Breast epithelium (tissue), 4 donors: ENCODE results near the gene SGTB. TPM values are rescaled to one million over a fixed set of nuclear protein-coding genes. Genes with fewer than 3 reads are reported as not detected.

Experiments used
- DNase-seq, 2 donors: peaks; one replicate each; pipeline ENCODE4 v3.0.0-alpha.2; 2019; ENCODE audit warnings: low spot score in 2 of 2
- H3K27ac ChIP-seq, 2 donors: fragments of 200-600 bp; sonication (generic) in 1 of 2; one replicate each; pipeline ENCODE4 v1.5.1; 2016 to 2019; ENCODE audit warnings: mild to moderate bottlenecking in 1 of 2
- H3K27me3 ChIP-seq, 2 donors: fragments of 200-600 bp; sonication (generic) in 1 of 2; one replicate each; pipeline versions ENCODE4 v1.5.1 to v1.6.0; 2017 to 2019; ENCODE audit warnings: control low read depth in 1 of 2, mild to moderate bottlenecking in 1 of 2
- H3K36me3 ChIP-seq: fragments of 200-600 bp; one replicate; pipeline ENCODE4 v1.5.1; 2019
- H3K4me1 ChIP-seq, 2 donors: fragments of 200-600 bp; sonication (generic); one replicate each; pipeline ENCODE4 v1.5.1; 2016 to 2019; ENCODE audit warnings: control low read depth in 1 of 2
- H3K4me3 ChIP-seq, 3 donors: fragments of 200-600 bp; sonication (generic); 1 replicate in 2 of 3; 2 replicates in 1 of 3; pipeline ENCODE4 v1.5.1; 2016 to 2019; ENCODE audit warnings: mild to moderate bottlenecking in 3 of 3, moderate library complexity in 2 of 3
- H3K9me3 ChIP-seq, 2 donors: fragments of 200-600 bp; sonication (generic) in 1 of 2; one replicate each; pipeline ENCODE4 v1.5.1; 2016 to 2019; ENCODE audit warnings: control low read depth in 1 of 2
- POLR2A ChIP-seq: fragments of 450-650 bp; IDR thresholded peaks from one replicate; pipeline ENCODE4 v1.6.1; 2016; ENCODE audit warnings: antibody characterized with exemption, mild to moderate bottlenecking, moderate library complexity
- POLR2AphosphoS5 ChIP-seq, 3 donors: sonication (generic); formaldehyde crosslinking; IDR thresholded peaks; one replicate each; pipeline ENCODE4 v1.6.1; 2017; ENCODE audit warnings: antibody characterized with exemption in 3 of 3
- intact Hi-C: fragments of 100-400 bp; cut with DNase I; formaldehyde crosslinking; loops from one replicate; pipeline ENCODE4 v1.15.1; 2023; ENCODE audit warnings: low total_unique reads
- total RNA-seq, 3 donors: library from RNA; depleted of rRNA; stranded (reverse); fragments of >200 nt; gene quantifications; one replicate each; pipeline ENCODE4 v1.1.0, GENCODE V29; 2016
- TF ChIP-seq, protein P1 (sequence below), 3 donors: fragments of 450-650 bp; IDR thresholded peaks; one replicate each; pipeline ENCODE4 v1.5.1; 2016 to 2017; ENCODE audit warnings: antibody characterized with exemption in 3 of 3, mild to moderate bottlenecking in 3 of 3, moderate library complexity in 3 of 3

Gene SGTB
- total RNA-seq, 3 donors from 2014 or later, result 7.9 to 10.5 (median 8.2) TPM

GRCh38 chr5:65749221-65749844 is 27.4 kb upstream of the SGTB start:
- Histone ChIP-seq H3K27me3 (no peaks in the 10 kb centered on the region), H3K36me3 (no peaks in the 10 kb centered on the region), H3K4me1 (no peaks in the 10 kb centered on the region), H3K9me3 (no peaks in the 10 kb centered on the region), H3K27ac (no peak overlapping the region), H3K4me3 (no peak overlapping the region)
- intact Hi-C loops, result no loop called here
- no peak for DNase-seq
- TF ChIP-seq POLR2A, result no peak
- TF ChIP-seq POLR2AphosphoS5 (IDR thresholded peaks at IDR 0.05), result no peak
- TF ChIP-seq, protein P1, sequence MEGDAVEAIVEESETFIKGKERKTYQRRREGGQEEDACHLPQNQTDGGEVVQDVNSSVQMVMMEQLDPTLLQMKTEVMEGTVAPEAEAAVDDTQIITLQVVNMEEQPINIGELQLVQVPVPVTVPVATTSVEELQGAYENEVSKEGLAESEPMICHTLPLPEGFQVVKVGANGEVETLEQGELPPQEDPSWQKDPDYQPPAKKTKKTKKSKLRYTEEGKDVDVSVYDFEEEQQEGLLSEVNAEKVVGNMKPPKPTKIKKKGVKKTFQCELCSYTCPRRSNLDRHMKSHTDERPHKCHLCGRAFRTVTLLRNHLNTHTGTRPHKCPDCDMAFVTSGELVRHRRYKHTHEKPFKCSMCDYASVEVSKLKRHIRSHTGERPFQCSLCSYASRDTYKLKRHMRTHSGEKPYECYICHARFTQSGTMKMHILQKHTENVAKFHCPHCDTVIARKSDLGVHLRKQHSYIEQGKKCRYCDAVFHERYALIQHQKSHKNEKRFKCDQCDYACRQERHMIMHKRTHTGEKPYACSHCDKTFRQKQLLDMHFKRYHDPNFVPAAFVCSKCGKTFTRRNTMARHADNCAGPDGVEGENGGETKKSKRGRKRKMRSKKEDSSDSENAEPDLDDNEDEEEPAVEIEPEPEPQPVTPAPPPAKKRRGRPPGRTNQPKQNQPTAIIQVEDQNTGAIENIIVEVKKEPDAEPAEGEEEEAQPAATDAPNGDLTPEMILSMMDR (IDR thresholded peaks at IDR 0.05), result no peak

- no peak overlapping the region for H3K27ac ChIP-seq
- H3K9me3 ChIP-seq, result no peaks in the 10 kb centered on the region
- no peaks in the 10 kb centered on the region for H3K36me3 ChIP-seq
- no peaks in the 10 kb centered on the region for H3K27me3 ChIP-seq
- H3K4me3 ChIP-seq, result no peak overlapping the region
- TF ChIP-seq, protein P1 (IDR thresholded peaks at IDR 0.05), result peak; percentile 24 to 63 (median 46)
- TF ChIP-seq POLR2AphosphoS5 (IDR thresholded peaks at IDR 0.05), result no peak
- intact Hi-C loops, result no loop called here
- no peaks in the 10 kb centered on the region for H3K4me1 ChIP-seq
- no peak for DNase-seq
Observed at GRCh38 chr5:65742565-65743231, 20.8 kb upstream of the SGTB start.

DNA sequence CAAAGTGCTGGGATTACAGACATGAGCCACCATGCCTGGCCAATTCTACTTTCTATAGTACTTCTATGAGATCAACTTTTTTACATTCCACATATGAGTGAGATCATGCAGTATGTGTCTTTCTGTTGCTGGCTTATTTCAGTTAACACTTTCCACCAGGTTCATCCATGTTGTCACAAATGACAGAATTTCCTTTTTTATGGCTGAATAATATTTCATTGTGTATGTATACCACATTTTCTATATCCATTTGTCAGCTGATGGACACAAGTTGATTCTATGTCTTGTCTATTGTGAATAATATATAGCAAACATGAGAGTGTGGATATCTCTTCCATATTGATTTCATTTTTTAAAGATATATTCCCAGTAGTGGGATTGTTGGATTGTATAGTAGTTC is 17.3 kb upstream of the SGTB start:
- Histone ChIP-seq H3K4me1 (no peaks in the 10 kb centered on the region), H3K27ac (no peak overlapping the region), H3K9me3 (no peaks in the 10 kb centered on the region), H3K4me3 (no peak overlapping the region), H3K36me3 (no peaks in the 10 kb centered on the region), H3K27me3 (no peaks in the 10 kb centered on the region)
- no peak for TF ChIP-seq POLR2A
- no peak for TF ChIP-seq POLR2AphosphoS5 (IDR thresholded peaks at IDR 0.05)
- TF ChIP-seq, protein P1 (IDR thresholded peaks at IDR 0.05), result no peak
- DNase-seq, result no peak
- intact Hi-C loops, result no loop called here

GRCh38 chr5:65738305-65738704 is 16.4 kb upstream of the SGTB start:
- Histone ChIP-seq H3K36me3 (no peaks in the 10 kb centered on the region), H3K9me3 (no peaks in the 10 kb centered on the region), H3K27me3 (no peaks in the 10 kb centered on the region), H3K27ac (no peak overlapping the region), H3K4me3 (no peak overlapping the region), H3K4me1 (no peaks in the 10 kb centered on the region)
- TF ChIP-seq POLR2AphosphoS5 (IDR thresholded peaks at IDR 0.05) (no peak), POLR2A (no peak)
- TF ChIP-seq, protein P1 (IDR thresholded peaks at IDR 0.05), result no peak
- DNase-seq, result no peak
- intact Hi-C loops, result no loop called here

DNA sequence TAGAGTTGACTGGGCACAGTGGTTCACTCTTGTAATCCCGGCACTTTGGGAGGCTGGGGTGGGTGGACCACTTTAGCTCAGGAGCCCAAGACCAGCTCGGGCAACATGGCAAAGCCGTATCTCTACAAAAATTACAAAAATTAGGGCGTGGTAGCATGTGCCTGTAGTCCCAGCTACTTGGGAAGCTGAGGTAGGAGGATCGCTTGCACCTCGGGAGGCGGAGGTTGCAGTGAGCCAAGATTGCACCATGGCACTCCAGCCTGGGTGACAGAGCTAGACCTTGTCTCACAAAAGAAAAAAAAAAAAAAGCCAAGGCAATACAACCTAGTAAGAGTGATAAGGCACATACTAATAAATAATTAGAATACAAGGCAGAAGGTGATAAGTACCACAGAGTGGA is 15.9 kb upstream of the SGTB start:
- Histone ChIP-seq H3K27ac (no peak overlapping the region), H3K4me3 (no peak overlapping the region), H3K36me3 (no peaks in the 10 kb centered on the region), H3K27me3 (no peaks in the 10 kb centered on the region), H3K9me3 (no peaks in the 10 kb centered on the region), H3K4me1 (no peaks in the 10 kb centered on the region)
- intact Hi-C loops, result no loop called here
- TF ChIP-seq POLR2A, result no peak
- TF ChIP-seq POLR2AphosphoS5 (IDR thresholded peaks at IDR 0.05), result no peak
- TF ChIP-seq, protein P1 (IDR thresholded peaks at IDR 0.05), result no peak
- no peak for DNase-seq
